ENCODE data around the gene FHAD1.

The FHAD1 gene

GRCh38 chr1:15309687-15310086 lies 62.7 kb downstream of the FHAD1 start:
- Histone ChIP-seq H3K36me3 (ENCODE audit: control insufficient read depth, insufficient read depth, low read length) (no peaks in the 10 kb centered on the region), H3K9me3 (ENCODE audit: control insufficient read depth, insufficient read depth, low read depth, low read length) (peaks cover 11% of the 10 kb centered on the region), H3K9ac (ENCODE audit: low read length) (no peak overlapping the region), H3K27me3 (ENCODE audit: control insufficient read depth, insufficient read depth, low read length) (no peaks in the 10 kb centered on the region), H3K4me3 (ENCODE audit: low read depth, low read length) (no peak overlapping the region), H3K27ac (ENCODE audit: low read depth, low read length) (no peak overlapping the region), H3K4me1 (ENCODE audit: control insufficient read depth, insufficient read depth, low read length) (no peaks in the 10 kb centered on the region)

GRCh38 chr1:15310544-15310943 lies 63.5 kb downstream of the FHAD1 start:
- Histone ChIP-seq H3K36me3 (ENCODE audit: control insufficient read depth, insufficient read depth, low read length) (no peaks in the 10 kb centered on the region), H3K27me3 (ENCODE audit: control insufficient read depth, insufficient read depth, low read length) (no peaks in the 10 kb centered on the region), H3K9ac (ENCODE audit: low read length) (no peak overlapping the region), H3K27ac (ENCODE audit: low read depth, low read length) (no peak overlapping the region), H3K4me3 (ENCODE audit: low read depth, low read length) (no peak overlapping the region), H3K4me1 (ENCODE audit: control insufficient read depth, insufficient read depth, low read length) (no peaks in the 10 kb centered on the region), H3K9me3 (ENCODE audit: control insufficient read depth, insufficient read depth, low read depth, low read length) (peaks cover 10% of the 10 kb centered on the region; the same call in 1 of the 2 replicates)

- Histone ChIP-seq H3K9ac (ENCODE audit: low read length) (no peak overlapping the region), H3K9me3 (ENCODE audit: control insufficient read depth, insufficient read depth, low read depth, low read length) (peaks cover 9% of the 10 kb centered on the region; the same call in 1 of the 2 replicates), H3K4me3 (ENCODE audit: low read depth, low read length) (no peak overlapping the region), H3K27ac (ENCODE audit: low read depth, low read length) (no peak overlapping the region), H3K27me3 (ENCODE audit: control insufficient read depth, insufficient read depth, low read length) (no peaks in the 10 kb centered on the region), H3K4me1 (ENCODE audit: control insufficient read depth, insufficient read depth, low read length) (peaks cover 3% of the 10 kb centered on the region; the same call in 1 of the 2 replicates), H3K36me3 (ENCODE audit: control insufficient read depth, insufficient read depth, low read length) (no peaks in the 10 kb centered on the region)
Measured at GRCh38 chr1:15311122-15311822, 64.2 kb downstream of the FHAD1 start.

GRCh38 chr1:15311880-15312279 lies 64.9 kb downstream of the FHAD1 start:
- Histone ChIP-seq H3K4me3 (ENCODE audit: low read depth, low read length) (no peak overlapping the region), H3K9ac (ENCODE audit: low read length) (no peak overlapping the region), H3K27me3 (ENCODE audit: control insufficient read depth, insufficient read depth, low read length) (no peaks in the 10 kb centered on the region), H3K4me1 (ENCODE audit: control insufficient read depth, insufficient read depth, low read length) (peaks cover 8% of the 10 kb centered on the region; the same call in 1 of the 2 replicates), H3K36me3 (ENCODE audit: control insufficient read depth, insufficient read depth, low read length) (no peaks in the 10 kb centered on the region), H3K9me3 (ENCODE audit: control insufficient read depth, insufficient read depth, low read depth, low read length) (peaks cover 3% of the 10 kb centered on the region; the same call in 1 of the 2 replicates), H3K27ac (ENCODE audit: low read depth, low read length) (no peak overlapping the region)

GRCh38 chr1:15312626-15313411 lies 65.8 kb downstream of the FHAD1 start:
- Histone ChIP-seq H3K9ac (ENCODE audit: low read length) (no peak overlapping the region), H3K4me3 (ENCODE audit: low read depth, low read length) (no peak overlapping the region), H3K27me3 (ENCODE audit: control insufficient read depth, insufficient read depth, low read length) (no peaks in the 10 kb centered on the region), H3K27ac (ENCODE audit: low read depth, low read length) (no peak overlapping the region), H3K4me1 (ENCODE audit: control insufficient read depth, insufficient read depth, low read length) (peaks cover 8% of the 10 kb centered on the region; the same call in 1 of the 2 replicates), H3K9me3 (ENCODE audit: control insufficient read depth, insufficient read depth, low read depth, low read length) (peaks cover 3% of the 10 kb centered on the region; the same call in 1 of the 2 replicates), H3K36me3 (ENCODE audit: control insufficient read depth, insufficient read depth, low read length) (no peaks in the 10 kb centered on the region)

- Histone ChIP-seq H3K27me3 (ENCODE audit: control insufficient read depth, insufficient read depth, low read length) (no peaks in the 10 kb centered on the region), H3K4me3 (ENCODE audit: low read depth, low read length) (no peak overlapping the region), H3K9me3 (ENCODE audit: control insufficient read depth, insufficient read depth, low read depth, low read length) (peaks cover 3% of the 10 kb centered on the region; the same call in 1 of the 2 replicates), H3K9ac (ENCODE audit: low read length) (no peak overlapping the region), H3K36me3 (ENCODE audit: control insufficient read depth, insufficient read depth, low read length) (no peaks in the 10 kb centered on the region), H3K27ac (ENCODE audit: low read depth, low read length) (no peak overlapping the region), H3K4me1 (ENCODE audit: control insufficient read depth, insufficient read depth, low read length) (peaks cover 8% of the 10 kb centered on the region; the same call in 1 of the 2 replicates)
Measured at GRCh38 chr1:15314328-15315281, 67.6 kb downstream of the FHAD1 start.

- Histone ChIP-seq H3K9me3 (ENCODE audit: control insufficient read depth, insufficient read depth, low read depth, low read length) (peaks cover 3% of the 10 kb centered on the region; the same call in 1 of the 2 replicates), H3K4me1 (ENCODE audit: control insufficient read depth, insufficient read depth, low read length) (peaks cover 8% of the 10 kb centered on the region; the same call in 1 of the 2 replicates), H3K27ac (ENCODE audit: low read depth, low read length) (no peak overlapping the region), H3K4me3 (ENCODE audit: low read depth, low read length) (no peak overlapping the region), H3K36me3 (ENCODE audit: control insufficient read depth, insufficient read depth, low read length) (no peaks in the 10 kb centered on the region), H3K27me3 (ENCODE audit: control insufficient read depth, insufficient read depth, low read length) (no peaks in the 10 kb centered on the region), H3K9ac (ENCODE audit: low read length) (no peak overlapping the region)
Measured at GRCh38 chr1:15315815-15316214, 68.8 kb downstream of the FHAD1 start.

GRCh38 chr1:15316510-15316909 lies 69.5 kb downstream of the FHAD1 start:
- Histone ChIP-seq H3K36me3 (ENCODE audit: control insufficient read depth, insufficient read depth, low read length) (no peaks in the 10 kb centered on the region), H3K9ac (ENCODE audit: low read length) (no peak overlapping the region), H3K9me3 (ENCODE audit: control insufficient read depth, insufficient read depth, low read depth, low read length) (peaks cover 3% of the 10 kb centered on the region; the same call in 1 of the 2 replicates), H3K27me3 (ENCODE audit: control insufficient read depth, insufficient read depth, low read length) (no peaks in the 10 kb centered on the region), H3K4me1 (ENCODE audit: control insufficient read depth, insufficient read depth, low read length) (peaks cover 8% of the 10 kb centered on the region; the same call in 1 of the 2 replicates), H3K27ac (ENCODE audit: low read depth, low read length) (no peak overlapping the region), H3K4me3 (ENCODE audit: low read depth, low read length) (no peak overlapping the region)

- Histone ChIP-seq H3K9ac (ENCODE audit: low read length) (no peak overlapping the region), H3K4me3 (ENCODE audit: low read depth, low read length) (no peak overlapping the region), H3K27ac (ENCODE audit: low read depth, low read length) (no peak overlapping the region), H3K36me3 (ENCODE audit: control insufficient read depth, insufficient read depth, low read length) (no peaks in the 10 kb centered on the region), H3K4me1 (ENCODE audit: control insufficient read depth, insufficient read depth, low read length) (peaks cover 28% of the 10 kb centered on the region), H3K9me3 (ENCODE audit: control insufficient read depth, insufficient read depth, low read depth, low read length) (no peaks in the 10 kb centered on the region), H3K27me3 (ENCODE audit: control insufficient read depth, insufficient read depth, low read length) (no peaks in the 10 kb centered on the region)
Measured at GRCh38 chr1:15320267-15320666, 73.2 kb downstream of the FHAD1 start.

- H3K9me3 ChIP-seq (ENCODE audit: control insufficient read depth, insufficient read depth, low read depth, low read length): no peaks in the 10 kb centered on the region
- H3K9ac ChIP-seq (ENCODE audit: low read length): no peak overlapping the region
- H3K27ac ChIP-seq (ENCODE audit: low read depth, low read length): no peak overlapping the region
- no peaks in the 10 kb centered on the region for H3K27me3 ChIP-seq (ENCODE audit: control insufficient read depth, insufficient read depth, low read length)
- H3K4me3 ChIP-seq (ENCODE audit: low read depth, low read length): no peak overlapping the region
- H3K36me3 ChIP-seq (ENCODE audit: control insufficient read depth, insufficient read depth, low read length): no peaks in the 10 kb centered on the region
- H3K4me1 ChIP-seq (ENCODE audit: control insufficient read depth, insufficient read depth, low read length): peaks cover 22% of the 10 kb centered on the region
Measured at GRCh38 chr1:15321601-15322000, 74.6 kb downstream of the FHAD1 start.

Measured in HUES6 (cell line).